Loucy (cell line): Measurements from ENCODE around the gene APRT.
"Not testable (repeated sequence)": the region's sequence is repeated elsewhere in the genome, so short reads cannot be mapped to it uniquely, and the experiment has no call there.

Experiments used
- H2AFZ ChIP-seq: fragments of 200-600 bp; sonication (generic); 2 replicates; pipeline ENCODE4 v1.6.0; 2016; ENCODE audit warnings: antibody characterized with exemption, mild to moderate bottlenecking, low read length, moderate library complexity
- H3F3A ChIP-seq: fragments of 200-600 bp; 2 replicates; pipeline ENCODE4 v1.6.0; 2016; ENCODE audit warnings: antibody characterized with exemption, low read depth, mild to moderate bottlenecking
- H3K27me3 ChIP-seq: fragments of 200-600 bp; sonication (generic); 2 replicates; pipeline ENCODE4 v1.6.1; 2014; ENCODE audit warnings: low read length, mild to moderate bottlenecking; ENCODE audit not compliant: insufficient read depth, poor library complexity, severe bottlenecking
- H3K36me3 ChIP-seq: fragments of 200-600 bp; sonication (generic); 2 replicates; pipeline ENCODE4 v1.6.1; 2016; ENCODE audit warnings: low read length; ENCODE audit not compliant: insufficient read depth
- H3K4me1 ChIP-seq: fragments of 200-600 bp; sonication (generic); 2 replicates; pipeline ENCODE4 v1.5.1; 2014; ENCODE audit warnings: low read length, mild to moderate bottlenecking; ENCODE audit not compliant: insufficient read depth, poor library complexity, severe bottlenecking
- H3K4me2 ChIP-seq: fragments of 200-600 bp; sonication (generic); 2 replicates; pipeline ENCODE4 v1.6.0; 2014; ENCODE audit warnings: antibody characterized with exemption, low read length, low read depth, mild to moderate bottlenecking; ENCODE audit not compliant: poor library complexity, severe bottlenecking
- H3K4me3 ChIP-seq: fragments of 200-600 bp; sonication (generic); 2 replicates; pipeline ENCODE4 v1.5.1; 2014; ENCODE audit warnings: low read length, mild to moderate bottlenecking, mixed read lengths; ENCODE audit not compliant: poor library complexity, severe bottlenecking
- H3K79me2 ChIP-seq: fragments of 200-600 bp; sonication (generic); 2 replicates; pipeline ENCODE4 v1.6.1; 2014; ENCODE audit warnings: low read length; ENCODE audit not compliant: insufficient read depth
- H3K9ac ChIP-seq: fragments of 200-600 bp; sonication (generic); 2 replicates; pipeline ENCODE4 v1.6.0; 2014; ENCODE audit warnings: mild to moderate bottlenecking, low read depth, low read length, moderate library complexity; ENCODE audit not compliant: poor library complexity, severe bottlenecking
- H3K9me2 ChIP-seq: fragments of 200-600 bp; sonication (generic); replicated peaks from 2 replicates; pipeline ENCODE4 v1.6.1; 2016; ENCODE audit warnings: low read depth, low read length, mixed read lengths
- H3K9me3 ChIP-seq: fragments of 200-600 bp; sonication (generic); 2 replicates; pipeline ENCODE4 v1.6.1; 2014; ENCODE audit warnings: mild to moderate bottlenecking, antibody characterized with exemption, low read length, low read depth; ENCODE audit not compliant: insufficient read depth
- H4K20me1 ChIP-seq: fragments of 200-600 bp; sonication (generic); 2 replicates; pipeline ENCODE4 v1.6.0; 2014; ENCODE audit warnings: antibody characterized with exemption, low read length, mild to moderate bottlenecking; ENCODE audit not compliant: insufficient read depth, poor library complexity, severe bottlenecking
- CTCF ChIP-seq: fragments of 200-600 bp; sonication (generic); conservative IDR thresholded peaks from 2 replicates; pipeline ENCODE4 v1.5.1; 2014; ENCODE audit warnings: mild to moderate bottlenecking, antibody characterized with exemption, low read length
- EZH2phosphoT487 ChIP-seq: fragments of 200-600 bp; IDR thresholded peaks from 2 replicates; pipeline ENCODE4 v1.6.1; 2018; ENCODE audit warnings: antibody characterized with exemption, mild to moderate bottlenecking, moderate library complexity, borderline replicate concordance

The APRT gene

DNA sequence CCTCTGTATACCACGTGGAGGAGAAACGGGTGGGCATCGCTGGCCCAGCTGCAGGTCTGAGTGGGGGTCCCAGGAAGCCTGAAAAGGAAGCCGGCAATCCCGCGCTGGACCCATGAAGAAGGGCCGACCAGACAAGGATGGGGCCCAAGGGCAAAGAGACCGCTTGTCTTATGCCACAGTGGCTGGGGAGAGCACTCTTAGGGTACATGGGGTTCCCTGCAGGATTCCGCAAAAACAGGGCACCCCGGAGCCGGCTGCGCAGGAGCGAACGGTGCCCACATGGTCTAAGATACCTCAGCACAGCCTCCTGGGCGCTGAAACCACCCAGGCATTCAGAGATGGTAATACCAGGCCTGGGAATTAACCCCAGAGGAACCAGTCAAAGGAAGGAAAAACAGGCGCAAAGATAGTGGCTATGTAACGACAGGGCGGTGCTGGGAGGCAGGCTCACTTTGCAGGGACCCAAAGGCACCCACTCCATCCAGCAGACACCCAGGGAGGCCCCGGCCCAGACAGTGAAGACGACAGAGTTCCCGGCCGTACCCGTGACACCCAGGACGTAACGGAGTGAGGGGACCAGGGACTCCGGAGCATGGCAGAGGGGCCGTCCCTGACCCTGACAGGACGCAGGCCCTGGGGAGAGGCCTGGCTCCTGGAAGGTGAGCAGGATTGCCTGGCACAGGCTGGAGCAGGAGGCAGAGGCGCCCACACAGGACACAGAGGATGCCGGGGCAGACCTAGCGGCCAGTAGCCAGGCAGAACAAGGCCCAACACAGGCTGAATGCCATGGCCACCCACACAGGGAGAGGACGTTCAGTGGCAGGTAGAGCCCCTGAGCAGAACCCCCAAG, 37.0 kb downstream of the APRT start:
- Histone ChIP-seq H3K79me2 (peaks cover 88% of the 10 kb centered on the region), H3K9me3 (no peaks in the 10 kb centered on the region), H3K9me2 (no peaks in the 10 kb centered on the region), H3K36me3 (no peaks in the 10 kb centered on the region), H4K20me1 (peaks cover 18% of the 10 kb centered on the region), H3K4me3 (no peak overlapping the region), H3K4me2 (no peak overlapping the region), H3K27me3 (no peaks in the 10 kb centered on the region), H2AFZ (no peak overlapping the region), H3K9ac (no peak overlapping the region), H3F3A (no peaks in the 10 kb centered on the region), H3K4me1 (peaks cover 3% of the 10 kb centered on the region)
- no peak for TF ChIP-seq CTCF
- no peak for TF ChIP-seq EZH2phosphoT487

DNA sequence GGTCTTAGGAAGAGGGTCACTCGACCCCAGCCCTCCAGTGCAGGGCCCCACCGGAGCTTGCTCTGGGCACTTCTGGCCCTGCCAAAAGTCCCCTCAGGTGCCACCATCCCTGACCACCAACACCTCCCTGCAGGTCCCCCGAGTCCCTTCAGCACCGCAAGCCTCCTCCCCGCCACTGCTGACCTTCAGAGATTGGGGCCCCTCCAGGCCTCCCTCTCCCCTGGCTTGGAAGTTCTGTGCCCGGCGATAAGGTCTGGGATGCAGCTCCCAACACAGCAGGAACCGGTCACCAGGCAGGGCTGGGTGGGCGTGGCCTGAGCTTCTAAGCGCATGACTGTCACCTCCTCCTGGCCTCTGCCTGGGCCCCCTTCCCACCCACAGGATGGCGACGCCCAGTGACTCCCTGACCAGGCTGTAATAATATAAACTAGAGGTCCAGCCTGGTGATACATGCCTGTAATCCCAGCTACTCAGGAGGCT, 37.9 kb downstream of the APRT start:
- H3F3A ChIP-seq, result no peaks in the 10 kb centered on the region
- no peak overlapping the region for H3K4me3 ChIP-seq
- H3K9ac ChIP-seq, result no peak overlapping the region
- no peaks in the 10 kb centered on the region for H3K27me3 ChIP-seq
- H2AFZ ChIP-seq, result no peak overlapping the region
- no peaks in the 10 kb centered on the region for H3K36me3 ChIP-seq
- no peaks in the 10 kb centered on the region for H3K9me2 ChIP-seq
- TF ChIP-seq CTCF (no peak), EZH2phosphoT487 (no peak)
- H4K20me1 ChIP-seq, result peaks cover 26% of the 10 kb centered on the region
- H3K4me2 ChIP-seq, result no peak overlapping the region
- peaks cover 88% of the 10 kb centered on the region for H3K79me2 ChIP-seq
- H3K9me3 ChIP-seq, result no peaks in the 10 kb centered on the region
- H3K4me1 ChIP-seq, result peaks cover 3% of the 10 kb centered on the region

- Histone ChIP-seq H3K4me3 (no peak overlapping the region), H3K4me2 (no peak overlapping the region), H3K9ac (no peak overlapping the region), H3K9me2 (no peaks in the 10 kb centered on the region), H3K79me2 (peaks cover 88% of the 10 kb centered on the region), H3K9me3 (no peaks in the 10 kb centered on the region), H2AFZ (no peak overlapping the region), H3K27me3 (no peaks in the 10 kb centered on the region), H3K36me3 (no peaks in the 10 kb centered on the region), H3K4me1 (peaks cover 3% of the 10 kb centered on the region), H3F3A (no peaks in the 10 kb centered on the region), H4K20me1 (peaks cover 33% of the 10 kb centered on the region)
- no peak for TF ChIP-seq CTCF
- TF ChIP-seq EZH2phosphoT487, result no peak
Measured at GRCh38 chr16:88772871-88773811, 38.6 kb downstream of the APRT start.

- H3K9ac ChIP-seq, H3K9me2 ChIP-seq, H3K4me1 ChIP-seq, H3K4me3 ChIP-seq, H3F3A ChIP-seq, H3K36me3 ChIP-seq, H3K4me2 ChIP-seq, H2AFZ ChIP-seq, H3K9me3 ChIP-seq, H3K27me3 ChIP-seq: not testable (repeated sequence)
- Histone ChIP-seq H4K20me1 (peaks cover 43% of the 10 kb centered on the region), H3K79me2 (peaks cover 89% of the 10 kb centered on the region)
Measured at GRCh38 chr16:88771781-88772180, 39.9 kb downstream of the APRT start.
